HG03457 (cell line): Measurements from ENCODE around the gene CLDN16.

Source experiments
- ATAC-seq: cut with Tn5 transposase; IDR thresholded peaks from one replicate; pipeline ENCODE4 v1.9.1; 2021; ENCODE audit warnings: moderate number of reproducible peaks; ENCODE audit not compliant: unreplicated experiment

The CLDN16 gene

GRCh38 chr3:190378240-190378891 is 9.6 kb upstream of the CLDN16 start:
- ATAC-seq = no peak

GRCh38 chr3:190380184-190380583 is 7.8 kb upstream of the CLDN16 start:
- ATAC-seq = no peak

- ATAC-seq = no peak
Measured at GRCh38 chr3:190381441-190381840, 6.5 kb upstream of the CLDN16 start.

GRCh38 chr3:190382082-190382481 is 5.9 kb upstream of the CLDN16 start:
- no peak for ATAC-seq

GRCh38 chr3:190384309-190384756 is 3.6 kb upstream of the CLDN16 start:
- peak; percentile 73 for ATAC-seq

GRCh38 chr3:190385731-190386688 is 2.0 kb upstream of the CLDN16 start:
- no peak for ATAC-seq

- ATAC-seq = no peak
Measured at GRCh38 chr3:190388703-190389102, 740 bp downstream of the CLDN16 start.

- no peak for ATAC-seq
Measured at GRCh38 chr3:190396001-190396400, 8.0 kb downstream of the CLDN16 start.

- ATAC-seq = no peak
Measured at GRCh38 chr3:190397889-190398288, 9.9 kb downstream of the CLDN16 start.

GRCh38 chr3:190399677-190400076 is 11.7 kb downstream of the CLDN16 start:
- ATAC-seq = no peak

- no peak for ATAC-seq
Measured at GRCh38 chr3:190401963-190402362, 14.0 kb downstream of the CLDN16 start.

- no peak for ATAC-seq
Measured at GRCh38 chr3:190404715-190405114, 16.8 kb downstream of the CLDN16 start.

- ATAC-seq = no peak
Measured at GRCh38 chr3:190414297-190414696, 26.3 kb downstream of the CLDN16 start.

- no peak for ATAC-seq
Measured at GRCh38 chr3:190424108-190424477, 36.1 kb downstream of the CLDN16 start.

GRCh38 chr3:190424478-190425439 is 36.8 kb downstream of the CLDN16 start:
- peak; percentile 74 for ATAC-seq

- ATAC-seq = no peak
Measured at GRCh38 chr3:190425833-190426232, 37.9 kb downstream of the CLDN16 start.

GRCh38 chr3:190426806-190427507 is 39.0 kb downstream of the CLDN16 start:
- ATAC-seq = no peak

GRCh38 chr3:190429681-190430080 is 41.7 kb downstream of the CLDN16 start:
- ATAC-seq = no peak

GRCh38 chr3:190430906-190431305 is 42.9 kb downstream of the CLDN16 start:
- no peak for ATAC-seq

GRCh38 chr3:190432216-190432615 is 44.3 kb downstream of the CLDN16 start:
- no peak for ATAC-seq
